GM13977 (cell line): ENCODE results near the gene RPRM.
"Not testable (repeated sequence)": the region's sequence is repeated elsewhere in the genome, so short reads cannot be mapped to it uniquely, and the experiment has no call there.

Source experiments
- DNase-seq: peaks from one replicate; pipeline ENCODE4 v3.0.0; 2012; ENCODE audit warnings: low spot score
- CTCF ChIP-seq: IDR thresholded peaks from 2 replicates; pipeline ENCODE4 v1.5.1; 2012; ENCODE audit warnings: mild to moderate bottlenecking, control low read depth; ENCODE audit not compliant: insufficient read depth; ENCODE audit errors: extremely low read depth, missing control alignments
- in situ Hi-C: fragments of 300-500 bp; cut with MboI; formaldehyde crosslinking; loops from one replicate; pipeline ENCODE4 v1.12.0; 2022; ENCODE audit warnings: low sequenced_read_pairs, low pct_unique_long_range_greater_than_20kb, mixed read lengths, inconsistent platforms; ENCODE audit not compliant: unreplicated experiment

Gene RPRM

GRCh38 chr2:153478289-153479261, at the start of gene RPRM:
Gene RPRM, minus strand, starts transcription at chr2:153478762. Its CDS starts 197 bp downstream, at chr2:153478565.
- DNase-seq = peak; percentile 82
- peak; percentile 90 for TF ChIP-seq CTCF

GRCh38 chr2:153519257-153519875, 40.8 kb upstream of the RPRM start:
- DNase-seq = peak; percentile 37
- TF ChIP-seq CTCF = peak; percentile 72
- in situ Hi-C loops = loop anchor here (25.0 kb wide), 1 partner anchor 582 kb away; no protein-coding TSS in a partner anchor

More at GRCh38 chr2:153478289-153479261, at the start of gene RPRM:
- in situ Hi-C loops = no loop called here

- no peak for TF ChIP-seq CTCF
- in situ Hi-C loops = loop anchor here (25.0 kb wide), 1 partner anchor 575 kb away; no protein-coding TSS in a partner anchor
- DNase-seq = no peak
These were observed 33.8 kb upstream of the RPRM start for GRCh38 chr2:153512331-153512730.

GRCh38 chr2:153510996-153511395, 32.4 kb upstream of the RPRM start:
- in situ Hi-C loops = loop anchor here (25.0 kb wide), 1 partner anchor 574 kb away; no protein-coding TSS in a partner anchor
- TF ChIP-seq CTCF = no peak
- no peak for DNase-seq

GRCh38 chr2:153509133-153509532, 30.6 kb upstream of the RPRM start:
- no peak for TF ChIP-seq CTCF
- DNase-seq = no peak
- in situ Hi-C loops = loop anchor here (25.0 kb wide), 1 partner anchor 572 kb away; no protein-coding TSS in a partner anchor

- DNase-seq = not testable (repeated sequence)
- in situ Hi-C loops = loop anchor here (25.0 kb wide), 1 partner anchor 569 kb away; no protein-coding TSS in a partner anchor
These were observed 27.9 kb upstream of the RPRM start for GRCh38 chr2:153506499-153506898.
